Neural cell (in vitro differentiated cells): ENCODE data around the gene TNFRSF14. TPM values are rescaled to one million over a fixed set of nuclear protein-coding genes. Genes with fewer than 3 reads are reported as not detected.

Experiments used
- H2AFZ ChIP-seq: fragments of 200-600, 300-800 bp; sonication (generic), shearing (Covaris generic); 2 replicates; pipeline ENCODE4 v1.6.0; 2014; ENCODE audit warnings: low read depth, mild to moderate bottlenecking, antibody characterized with exemption, low read length, moderate library complexity
- H3F3A ChIP-seq: fragments of 200-600 bp; shearing (Covaris generic); 2 replicates; pipeline ENCODE4 v1.6.1; 2016; ENCODE audit warnings: mild to moderate bottlenecking, moderate library complexity, mixed read lengths, antibody characterized with exemption, low read length; ENCODE audit not compliant: insufficient read depth, poor library complexity, severe bottlenecking
- H3K27ac ChIP-seq: fragments of 200-600, 300-800 bp; sonication (generic), shearing (Covaris generic); 2 replicates; pipeline ENCODE4 v1.5.1; 2014; ENCODE audit warnings: mild to moderate bottlenecking, low read length, moderate library complexity
- H3K27me3 ChIP-seq: fragments of 300-800, 200-600 bp; sonication (generic), shearing (Covaris generic); 2 replicates; pipeline ENCODE4 v1.6.0; 2014; ENCODE audit warnings: mild to moderate bottlenecking, low read depth, low read length, moderate library complexity; ENCODE audit not compliant: insufficient read depth
- H3K36me3 ChIP-seq: fragments of 300-800, 200-600 bp; sonication (generic), shearing (Covaris generic); 2 replicates; pipeline ENCODE4 v1.5.1; 2014; ENCODE audit warnings: mild to moderate bottlenecking, antibody characterized with exemption, low read length, moderate library complexity; ENCODE audit not compliant: insufficient read depth
- H3K4me2 ChIP-seq: fragments of 300-800, 200-600 bp; sonication (generic), shearing (Covaris generic); 2 replicates; pipeline ENCODE4 v1.6.0; 2014; ENCODE audit warnings: mild to moderate bottlenecking, low read length
- H3K4me3 ChIP-seq: fragments of 300-800, 200-600 bp; sonication (generic), shearing (Covaris generic); 2 replicates; pipeline ENCODE4 v1.5.1; 2014; ENCODE audit warnings: mild to moderate bottlenecking, low read length, moderate library complexity
- H3K79me2 ChIP-seq: fragments of 200-600 bp; shearing (Covaris generic); replicated peaks from 2 replicates; pipeline ENCODE4 v1.6.0; 2014; ENCODE audit warnings: mild to moderate bottlenecking, low read length, moderate library complexity; ENCODE audit not compliant: insufficient read depth
- H3K9ac ChIP-seq: fragments of 300-800, 200-600 bp; sonication (generic), shearing (Covaris generic); 2 replicates; pipeline ENCODE4 v1.6.1; 2016; ENCODE audit warnings: mild to moderate bottlenecking, low read length, mixed read lengths
- H3K9me2 ChIP-seq: fragments of 200-600 bp; shearing (Covaris generic); 2 replicates; pipeline ENCODE4 v1.6.1; 2016; ENCODE audit warnings: mild to moderate bottlenecking, low read length, mixed read lengths; ENCODE audit not compliant: insufficient read depth
- H3K9me3 ChIP-seq: fragments of 200-600, 300-800 bp; sonication (generic), shearing (Covaris generic); 2 replicates; pipeline ENCODE4 v1.6.1; 2016; ENCODE audit warnings: mild to moderate bottlenecking, mixed run types, low read length, moderate library complexity, mixed read lengths
- H4K20me1 ChIP-seq: fragments of 200-600 bp; shearing (Covaris generic); 2 replicates; pipeline ENCODE4 v1.6.1; 2016; ENCODE audit warnings: mild to moderate bottlenecking, mixed run types; ENCODE audit not compliant: insufficient read depth
- CTCF ChIP-seq: fragments of 450-650 bp; IDR thresholded peaks from 2 replicates; pipeline ENCODE4 v1.5.1; 2014; ENCODE audit warnings: antibody characterized with exemption, mild to moderate bottlenecking, moderate library complexity; ENCODE audit not compliant: poor library complexity, severe bottlenecking
- EP300 ChIP-seq: fragments of 450-650 bp; conservative IDR thresholded peaks from 2 replicates; pipeline ENCODE4 v1.6.1; 2014; ENCODE audit warnings: antibody characterized with exemption, mild to moderate bottlenecking, moderate library complexity; ENCODE audit not compliant: poor library complexity, severe bottlenecking
- EZH2 ChIP-seq: fragments of 200-600, 300-800 bp; shearing (Covaris generic), sonication (generic); IDR thresholded peaks from 2 replicates; pipeline ENCODE4 v1.6.1; 2014; ENCODE audit warnings: antibody characterized with exemption, low read length, borderline replicate concordance, mild to moderate bottlenecking; ENCODE audit not compliant: insufficient read depth, poor library complexity, severe bottlenecking
- MXI1 ChIP-seq: fragments of 450-650 bp; conservative IDR thresholded peaks from 2 replicates; pipeline ENCODE4 v1.6.1; 2014; ENCODE audit warnings: antibody characterized with exemption, mild to moderate bottlenecking; ENCODE audit not compliant: poor library complexity, severe bottlenecking
- POLR2AphosphoS5 ChIP-seq: IDR thresholded peaks from 2 replicates; pipeline ENCODE4 v1.6.1; 2012
- RAD21 ChIP-seq: fragments of 450-650 bp; conservative IDR thresholded peaks from 2 replicates; pipeline ENCODE4 v1.6.1; 2014; ENCODE audit warnings: antibody characterized with exemption, mild to moderate bottlenecking, moderate library complexity
- REST ChIP-seq: IDR thresholded peaks from 2 replicates; pipeline ENCODE4 v1.6.1; 2012; ENCODE audit warnings: borderline replicate concordance
- SMC3 ChIP-seq: fragments of 450-650 bp; conservative IDR thresholded peaks from 2 replicates; pipeline ENCODE4 v1.6.1; 2014; ENCODE audit warnings: antibody characterized with exemption, mild to moderate bottlenecking, moderate library complexity; ENCODE audit not compliant: poor library complexity
- TAF1 ChIP-seq: IDR thresholded peaks from 2 replicates; pipeline ENCODE4 v1.6.1; 2012; ENCODE audit warnings: low read depth
- polyA plus RNA-seq: library from polyadenylated mRNA; depleted of rRNA; stranded (reverse); fragments of >200 nt; gene quantifications from 2 replicates; pipeline ENCODE4 v1.2.3, GENCODE V29; 2014

TNFRSF14 gene
- polyA plus RNA-seq, 1 donor from 2014 or later, result 1.1 TPM

- H4K20me1 ChIP-seq, result no peaks in the 10 kb centered on the region
- no peaks in the 10 kb centered on the region for H3K79me2 ChIP-seq
- no peak overlapping the region for H2AFZ ChIP-seq
- H3K4me2 ChIP-seq, result no peak overlapping the region
- no peaks in the 10 kb centered on the region for H3K36me3 ChIP-seq
- no peak overlapping the region for H3K9ac ChIP-seq
- no peak overlapping the region for H3K27ac ChIP-seq
- H3K9me3 ChIP-seq, result no peaks in the 10 kb centered on the region
- no peaks in the 10 kb centered on the region for H3K27me3 ChIP-seq
- no peaks in the 10 kb centered on the region for H3K9me2 ChIP-seq
- H3K4me3 ChIP-seq, result no peak overlapping the region
- no peak for TF ChIP-seq CTCF
- TF ChIP-seq TAF1, result no peak
- TF ChIP-seq RAD21, result no peak
- TF ChIP-seq MXI1, result no peak
- no peak for TF ChIP-seq EP300
- TF ChIP-seq SMC3, result no peak
- TF ChIP-seq POLR2AphosphoS5, result no peak
- no peak for TF ChIP-seq EZH2
- TF ChIP-seq REST, result no peak
- no peaks in the 10 kb centered on the region for H3F3A ChIP-seq
These were observed 42.3 kb downstream of the TNFRSF14 start for GRCh38 chr1:2598329-2598931.

GRCh38 chr1:2601721-2602303, 45.6 kb downstream of the TNFRSF14 start:
- Histone ChIP-seq H3K9ac (no peak overlapping the region), H2AFZ (no peak overlapping the region), H3K4me2 (no peak overlapping the region), H4K20me1 (no peaks in the 10 kb centered on the region), H3K4me3 (no peak overlapping the region), H3K9me3 (no peaks in the 10 kb centered on the region), H3K27me3 (no peaks in the 10 kb centered on the region), H3K79me2 (no peaks in the 10 kb centered on the region), H3K36me3 (no peaks in the 10 kb centered on the region), H3K27ac (no peak overlapping the region), H3K9me2 (no peaks in the 10 kb centered on the region), H3F3A (no peaks in the 10 kb centered on the region)
- no peak for TF ChIP-seq SMC3
- no peak for TF ChIP-seq REST
- TF ChIP-seq RAD21, result no peak
- TF ChIP-seq MXI1, result no peak
- no peak for TF ChIP-seq POLR2AphosphoS5
- no peak for TF ChIP-seq EZH2
- no peak for TF ChIP-seq TAF1
- TF ChIP-seq CTCF, result no peak
- TF ChIP-seq EP300, result no peak
